Endothelial cell of umbilical vein (primary cell): ENCODE results near the gene STRBP. TPM values are rescaled to one million over a fixed set of nuclear protein-coding genes. Genes with fewer than 3 reads are reported as not detected.

Experiments
- BruUV-seq: library from RNA; stranded (reverse); fragments of 400-500 nt; replicated peaks from 2 replicates; lab custom pipeline; 2021; lab: Mats Ljungman, UMichigan
- CTCF ChIA-PET: fragments of 300-600, 350-600 bp; sonication (Branson Sonifier 250); formaldehyde crosslinking; loops from one replicate; lab custom pipeline; 2021; ENCODE audit warnings: antibody characterized with exemption, inconsistent platforms; lab: Charles Lee
- POLR2A ChIA-PET: fragments of 300-600, 350-600 bp; sonication (Branson Sonifier 250); formaldehyde crosslinking; loops from one replicate; lab custom pipeline; 2021; ENCODE audit warnings: antibody characterized with exemption, inconsistent platforms; lab: Charles Lee
- DNase-seq: peaks from one replicate; pipeline ENCODE4 v3.0.0-alpha.2; 2011; ENCODE audit warnings: low read depth, low spot score
- FAIRE-seq: peaks from 2 replicates; lab custom pipeline; 2011; peaks lifted over from hg19 to GRCh38; lab: Jason Lieb, UNC
- H2AFZ ChIP-seq: 2 replicates; pipeline ENCODE4 v1.6.0; 2012; ENCODE audit warnings: low read depth, low read length, control low read depth, inconsistent platforms
- H3K27ac ChIP-seq: 2 replicates; pipeline ENCODE4 v1.5.1; 2011; ENCODE audit warnings: low read depth, mild to moderate bottlenecking, control low read depth, low read length, moderate library complexity; ENCODE audit not compliant: insufficient read depth
- H3K27me3 ChIP-seq, 2 experiments: 2 replicates each; pipeline versions ENCODE4 v1.6.0 to v1.6.1; 2011; ENCODE audit warnings: low read length in 2 of 2, mixed read lengths in 1 of 2; ENCODE audit not compliant: control insufficient read depth in 2 of 2, insufficient read depth in 2 of 2
- H3K36me3 ChIP-seq, 2 experiments: 2 replicates in 1 of 2; 3 replicates in 1 of 2; pipeline ENCODE4 v1.5.1; 2011; ENCODE audit warnings: low read length in 2 of 2, mild to moderate bottlenecking in 1 of 2, moderate library complexity in 1 of 2; ENCODE audit not compliant: control insufficient read depth in 2 of 2, insufficient read depth in 2 of 2; ENCODE audit errors: extremely low read depth in 1 of 2
- H3K4me1 ChIP-seq: 3 replicates; pipeline ENCODE4 v1.5.1; 2011; ENCODE audit warnings: mild to moderate bottlenecking, low read length; ENCODE audit not compliant: control insufficient read depth, insufficient read depth; ENCODE audit errors: extremely low read depth
- H3K4me2 ChIP-seq: 2 replicates; pipeline ENCODE4 v1.6.1; 2011; ENCODE audit warnings: low read length, control low read depth, mixed read lengths; ENCODE audit not compliant: insufficient read depth
- H3K4me3 ChIP-seq, 3 experiments: fragments of 200-600 bp in 1 of 3; sonication (generic), shearing (Covaris generic) in 1 of 3; replicated peaks in 1 of 3; 2 replicates each; pipeline ENCODE4 v1.5.1; 2011 to 2016; ENCODE audit warnings: control low read depth in 3 of 3, low read length in 3 of 3, mild to moderate bottlenecking in 2 of 3, inconsistent platforms in 1 of 3, low read depth in 1 of 3, moderate library complexity in 1 of 3; ENCODE audit not compliant: insufficient read depth in 1 of 3
- H3K79me2 ChIP-seq: 2 replicates; pipeline ENCODE4 v1.6.0; 2012; ENCODE audit warnings: low read length, inconsistent platforms; ENCODE audit not compliant: control insufficient read depth, insufficient read depth
- H3K9ac ChIP-seq: replicated peaks from 2 replicates; pipeline ENCODE3; 2011; ENCODE audit warnings: low read length, control low read depth; ENCODE audit not compliant: insufficient read depth; ENCODE audit errors: extremely low read depth
- H3K9me1 ChIP-seq: replicated peaks from 3 replicates; pipeline ENCODE4 v1.6.0; 2011; ENCODE audit warnings: mild to moderate bottlenecking, low read length; ENCODE audit not compliant: control insufficient read depth, insufficient read depth; ENCODE audit errors: extremely low read depth
- H3K9me3 ChIP-seq: replicated peaks from 2 replicates; pipeline ENCODE4 v1.5.1; 2012; ENCODE audit warnings: low read length, inconsistent platforms; ENCODE audit not compliant: control insufficient read depth, insufficient read depth
- H4K20me1 ChIP-seq: replicated peaks from 2 replicates; pipeline ENCODE3; 2011; ENCODE audit warnings: mild to moderate bottlenecking, low read length; ENCODE audit not compliant: control insufficient read depth, insufficient read depth; ENCODE audit errors: extremely low read depth
- CTCF ChIP-seq, 2 donors: IDR thresholded peaks; 1 replicate in 1 of 2; 2 replicates in 1 of 2; pipeline ENCODE4 v1.5.1; 2011; ENCODE audit warnings: low read length in 2 of 2, mild to moderate bottlenecking in 2 of 2, moderate library complexity in 2 of 2, control low read depth in 1 of 2, inconsistent platforms in 1 of 2, low read depth in 1 of 2; ENCODE audit not compliant: insufficient read depth in 1 of 2; ENCODE audit errors: extremely low read depth in 1 of 2
- EZH2 ChIP-seq: IDR thresholded peaks from 2 replicates; pipeline ENCODE4 v1.6.1; 2012; ENCODE audit warnings: borderline replicate concordance, low read depth, mild to moderate bottlenecking, moderate library complexity, low read length, inconsistent platforms; ENCODE audit not compliant: severe bottlenecking
- FOS ChIP-seq: IDR thresholded peaks from 2 replicates; pipeline ENCODE4 v1.6.1; 2011; ENCODE audit warnings: mild to moderate bottlenecking, low read length, moderate library complexity, borderline replicate concordance; ENCODE audit not compliant: insufficient read depth
- GATA2 ChIP-seq: IDR thresholded peaks from 2 replicates; pipeline ENCODE4 v1.7.0; 2011; ENCODE audit warnings: low read depth, mild to moderate bottlenecking, moderate library complexity, mixed read lengths, low read length; ENCODE audit not compliant: insufficient read length, insufficient read depth
- JUN ChIP-seq: IDR thresholded peaks from 2 replicates; pipeline ENCODE4 v1.6.1; 2011; ENCODE audit warnings: borderline replicate concordance, low read depth; ENCODE audit not compliant: insufficient read length, insufficient read depth
- MAX ChIP-seq: IDR thresholded peaks from 2 replicates; pipeline ENCODE4 v1.6.1; 2011; ENCODE audit not compliant: insufficient read depth, insufficient read length
- MYC ChIP-seq: IDR thresholded peaks from one replicate; pipeline ENCODE4 v1.6.1; 2011; ENCODE audit warnings: mild to moderate bottlenecking, low read depth, low read length
- POLR2A ChIP-seq: IDR thresholded peaks from 2 replicates; pipeline ENCODE4 v1.6.1; 2012; ENCODE audit warnings: low read depth, mild to moderate bottlenecking, control low read depth, low read length
- POLR2AphosphoS5 ChIP-seq: IDR thresholded peaks from 2 replicates; pipeline ENCODE4 v1.6.1; 2012; ENCODE audit warnings: low read depth, mild to moderate bottlenecking, control low read depth, low read length, moderate library complexity; ENCODE audit not compliant: insufficient read depth
- dilution Hi-C: fragments of 300-500 bp; cut with MboI; formaldehyde crosslinking; loops from one replicate; pipeline ENCODE4 v1.15.0; 2019; ENCODE audit warnings: low sequenced_read_pairs; ENCODE audit not compliant: extremely low pct_ligation_motif_present
- intact Hi-C: fragments of 100-400 bp; cut with micrococcal nuclease; formaldehyde crosslinking; loops from one replicate; pipeline ENCODE4 v1.10.0; 2022
- polyA plus RNA-seq, 4 experiments: library from polyadenylated mRNA; depleted of rRNA in 3 of 4; stranded (reverse) in 3 of 4; unstranded in 1 of 4; fragments of >200 nt; gene quantifications; 2 replicates each; pipeline versions ENCODE4 v1.2.1 to v1.2.3, GENCODE V29; 2011 to 2012; ENCODE audit warnings: missing spikeins in 1 of 4
- total RNA-seq: library from RNA; stranded (reverse); gene quantifications from 2 replicates; pipeline ENCODE4 v1.2.3, GENCODE V29; 2021

The STRBP gene
- total and polyA plus RNA-seq, 2 donors (not counting 3 experiments of a cell fraction or from before 2014, with no cell fraction given) = 7.7 to 15.4 TPM

GRCh38 chr9:123113185-123113584 lies 155.2 kb downstream of the STRBP start:
- Histone ChIP-seq H3K27me3 (no peaks in the 10 kb centered on the region), H2AFZ (no peak overlapping the region), H3K9ac (no peak overlapping the region), H3K4me3 (no peak overlapping the region), H3K79me2 (no peaks in the 10 kb centered on the region), H3K4me1 (no peaks in the 10 kb centered on the region), H3K9me1 (no peaks in the 10 kb centered on the region), H3K9me3 (no peaks in the 10 kb centered on the region), H4K20me1 (no peaks in the 10 kb centered on the region), H3K36me3 (peaks cover 0 to 14% of the 10 kb centered on the region in 2 experiments), H3K4me2 (no peak overlapping the region), H3K27ac (no peak overlapping the region)
- dilution Hi-C loops = no loop called here
- FAIRE-seq (no peak), DNase-seq (no peak)
- BruUV-seq = no TSS peak
- TF ChIP-seq FOS (no peak), POLR2A (no peak), EZH2 (no peak), POLR2AphosphoS5 (no peak), MYC (no peak), CTCF (IDR thresholded peaks at IDR 0.05; ENCODE audit: extremely low read depth in 1 of 2, insufficient read depth in 1 of 2, low read depth in 1 of 2, low read length in 2 of 2) (no peak), JUN (no peak), GATA2 (no peak), MAX (no peak)
- CTCF ChIA-PET = interaction anchor here (1.0 to 2.4 kb wide), 2 partner anchors 112 to 236 kb away, joined by 5 to 8 read pairs; no protein-coding TSS in a partner anchor
- POLR2A ChIA-PET = no interaction called here
- intact Hi-C loops = no loop called here
